H1 (cell line): ENCODE data around the gene C1S.

Source experiments
- CHD1 ChIP-seq: IDR thresholded peaks from 2 replicates; pipeline ENCODE4 v1.6.1; 2012; ENCODE audit warnings: low read depth, low read length, improper control_type of control experiment
- EZH2 ChIP-seq: fragments of 200-600 bp; sonication (generic); IDR thresholded peaks from 2 replicates; pipeline ENCODE4 v1.7.1; 2012; ENCODE audit warnings: low read depth, mild to moderate bottlenecking, moderate library complexity, low read length, inconsistent platforms; ENCODE audit not compliant: severe bottlenecking
- KDM1A ChIP-seq: fragments of 200-600, 300-600 bp; sonication (generic); IDR thresholded peaks from 2 replicates; pipeline ENCODE4 v1.7.1; 2016; ENCODE audit warnings: mild to moderate bottlenecking, low read length, borderline replicate concordance
- POLR2A ChIP-seq, 2 experiments: IDR thresholded peaks; 1 replicate in 1 of 2; 2 replicates in 1 of 2; pipeline ENCODE4 v1.6.1; 2011; ENCODE audit warnings: low read depth in 2 of 2, low read length in 2 of 2, mild to moderate bottlenecking in 2 of 2; ENCODE audit errors: control extremely low read depth in 1 of 2
- RNF2 ChIP-seq: fragments of 200-900, 300-1000 bp; sonication (generic); IDR thresholded peaks from 2 replicates; pipeline ENCODE4 v1.7.1; 2016; ENCODE audit warnings: borderline replicate concordance, low read depth, mild to moderate bottlenecking, antibody characterized with exemption, low read length; ENCODE audit not compliant: poor library complexity, severe bottlenecking; ENCODE audit errors: missing control alignments
- SAP30 ChIP-seq: fragments of 300-600 bp; sonication (generic); IDR thresholded peaks from 2 replicates; pipeline ENCODE4 v1.7.1; 2012; ENCODE audit warnings: low read length, moderate library complexity, mild to moderate bottlenecking, inconsistent platforms; ENCODE audit not compliant: insufficient read depth, insufficient replicate concordance
- SIN3A ChIP-seq, 2 experiments: IDR thresholded peaks in 1 of 2; conservative IDR thresholded peaks in 1 of 2; 2 replicates each; pipeline ENCODE4 v1.6.1; 2011 to 2012; ENCODE audit warnings: low read length in 2 of 2, improper control_type of control experiment in 1 of 2, low read depth in 1 of 2, mild to moderate bottlenecking in 1 of 2
- USF2 ChIP-seq: IDR thresholded peaks from 2 replicates; pipeline ENCODE4 v1.6.1; 2011; ENCODE audit warnings: low read length, improper control_type of control experiment
- TF ChIP-seq, protein P1 (sequence below), 3 experiments: IDR thresholded peaks; 1 replicate in 2 of 3; 2 replicates in 1 of 3; pipeline versions ENCODE4 v1.5.1 to v1.6.1; 2011; ENCODE audit warnings: low read length in 3 of 3, mild to moderate bottlenecking in 3 of 3, inconsistent platforms in 2 of 3, low read depth in 1 of 3, moderate library complexity in 1 of 3; ENCODE audit not compliant: insufficient read depth in 1 of 3; ENCODE audit errors: control extremely low read depth in 1 of 3

DNA sequence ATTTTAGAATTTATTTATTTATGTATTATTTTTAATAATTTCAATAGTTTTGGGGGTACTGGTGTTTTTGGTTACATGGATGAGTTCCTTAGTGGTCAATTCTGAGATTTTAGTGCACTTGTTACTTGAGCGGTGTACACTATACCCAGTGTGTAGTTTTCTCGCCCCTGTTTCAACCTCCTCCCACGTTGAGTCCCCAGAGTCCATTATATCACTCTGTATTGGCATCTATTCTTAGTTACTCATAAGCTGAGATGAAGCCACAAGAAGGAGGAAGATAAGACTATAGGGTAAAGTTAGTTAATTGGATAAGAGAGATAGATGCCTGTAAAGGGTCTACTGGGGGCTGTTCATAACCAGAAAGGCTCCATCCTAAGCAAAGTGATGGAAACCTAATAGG, 4.0 kb downstream of the C1S start:
- no peak for TF ChIP-seq USF2
- TF ChIP-seq SAP30 = no peak
- TF ChIP-seq RNF2 = no peak
- TF ChIP-seq CHD1 = no peak
- no peak for TF ChIP-seq SIN3A (conservative IDR thresholded peaks at IDR 0.05 in 1 of 2, IDR thresholded peaks at IDR 0.05 in 1 of 2; ENCODE audit: low read depth in 1 of 2, low read length in 2 of 2)
- no peak for TF ChIP-seq EZH2
- no peak for TF ChIP-seq KDM1A
- TF ChIP-seq POLR2A (IDR thresholded peaks at IDR 0.05; ENCODE audit: control extremely low read depth in 1 of 2, low read depth in 2 of 2, low read length in 2 of 2) = no peak
- TF ChIP-seq, protein P1, sequence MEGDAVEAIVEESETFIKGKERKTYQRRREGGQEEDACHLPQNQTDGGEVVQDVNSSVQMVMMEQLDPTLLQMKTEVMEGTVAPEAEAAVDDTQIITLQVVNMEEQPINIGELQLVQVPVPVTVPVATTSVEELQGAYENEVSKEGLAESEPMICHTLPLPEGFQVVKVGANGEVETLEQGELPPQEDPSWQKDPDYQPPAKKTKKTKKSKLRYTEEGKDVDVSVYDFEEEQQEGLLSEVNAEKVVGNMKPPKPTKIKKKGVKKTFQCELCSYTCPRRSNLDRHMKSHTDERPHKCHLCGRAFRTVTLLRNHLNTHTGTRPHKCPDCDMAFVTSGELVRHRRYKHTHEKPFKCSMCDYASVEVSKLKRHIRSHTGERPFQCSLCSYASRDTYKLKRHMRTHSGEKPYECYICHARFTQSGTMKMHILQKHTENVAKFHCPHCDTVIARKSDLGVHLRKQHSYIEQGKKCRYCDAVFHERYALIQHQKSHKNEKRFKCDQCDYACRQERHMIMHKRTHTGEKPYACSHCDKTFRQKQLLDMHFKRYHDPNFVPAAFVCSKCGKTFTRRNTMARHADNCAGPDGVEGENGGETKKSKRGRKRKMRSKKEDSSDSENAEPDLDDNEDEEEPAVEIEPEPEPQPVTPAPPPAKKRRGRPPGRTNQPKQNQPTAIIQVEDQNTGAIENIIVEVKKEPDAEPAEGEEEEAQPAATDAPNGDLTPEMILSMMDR (IDR thresholded peaks at IDR 0.05; ENCODE audit: control extremely low read depth in 1 of 3, insufficient read depth in 1 of 3, low read depth in 1 of 3, low read length in 3 of 3) = no peak
